Adrenal gland (tissue), 12 donors: ENCODE measurements around the gene KCNA10. TPM values are rescaled to one million over a fixed set of nuclear protein-coding genes. Genes with fewer than 3 reads are reported as not detected.

Source experiments
- DNase-seq, 7 donors: peaks; one replicate each; pipeline ENCODE4 v3.0.0-alpha.2; 2019 to 2020
- H3K27ac ChIP-seq, 5 donors: fragments of 200-600 bp; sonication (generic) in 4 of 5; 1 replicate in 3 of 5; 2 replicates in 2 of 5; pipeline versions ENCODE4 v1.5.1 to v1.8.0; 2016 to 2020; ENCODE audit warnings: mild to moderate bottlenecking in 1 of 5
- H3K27me3 ChIP-seq: fragments of 200-600 bp; 2 replicates; pipeline ENCODE4 v1.8.0; 2021
- H3K36me3 ChIP-seq, 2 donors: fragments of 200-600 bp; replicated peaks in 1 of 2; 1 replicate in 1 of 2; 2 replicates in 1 of 2; pipeline versions ENCODE4 v1.5.1 to v1.8.0; 2018 to 2022
- H3K4me1 ChIP-seq, 2 donors: fragments of 200-600 bp; replicated peaks in 1 of 2; 1 replicate in 1 of 2; 2 replicates in 1 of 2; pipeline versions ENCODE4 v1.5.1 to v1.8.0; 2018 to 2021
- H3K4me3 ChIP-seq, 4 donors: fragments of 200-600 bp; sonication (generic) in 3 of 4; one replicate each; pipeline ENCODE4 v1.5.1; 2016 to 2018
- H3K9me3 ChIP-seq, 3 donors: fragments of 200-600 bp; sonication (generic) in 1 of 3; replicated peaks in 1 of 3; 1 replicate in 2 of 3; 2 replicates in 1 of 3; pipeline versions ENCODE4 v1.5.1 to v1.8.0; 2016 to 2021
- CTCF ChIP-seq, 6 experiments: fragments of 450-650 bp in 4 of 6; fragments of 200-600 bp in 2 of 6; sonication (generic) in 1 of 6; IDR thresholded peaks; 1 replicate in 5 of 6; 2 replicates in 1 of 6; pipeline versions ENCODE4 v1.5.1 to v1.8.0; 2016 to 2021; ENCODE audit warnings: antibody characterized with exemption in 6 of 6, mild to moderate bottlenecking in 2 of 6, moderate library complexity in 1 of 6
- POLR2A ChIP-seq, 2 donors: fragments of 450-650 bp; IDR thresholded peaks; one replicate each; pipeline ENCODE4 v1.6.1; 2017; ENCODE audit warnings: antibody characterized with exemption in 2 of 2, mild to moderate bottlenecking in 2 of 2, moderate library complexity in 1 of 2
- WGBS, 4 donors: extraction: QIAGEN DNeasy Blood & Tissue Kit in 2 of 4; methylation state at CpG; one replicate each; pipeline versions ENCODE4 v1.1.5 to v1.1.7; 2013 to 2017; 5-methylcytosine and 5-hydroxymethylcytosine counted together
- intact Hi-C, 2 donors: fragments of 100-400 bp; cut with DNase I; formaldehyde crosslinking; loops; one replicate each; pipeline versions ENCODE4 v1.14.1 to v1.15.0; 2022 to 2023
- polyA plus RNA-seq, 3 donors: library from polyadenylated mRNA; stranded (reverse); fragments of 200-250 nt in 2 of 3; fragments of 350-450 nt in 1 of 3; fragmentation: Illumina TruSeq in 1 of 3; extraction: RNeasy Lipid Tissue Mini Kit (QIAGEN cat#74804) in 1 of 3; gene quantifications; one replicate each; pipeline ENCODE4 v1.2.3, GENCODE V29; 2013 to 2014
- total RNA-seq, 9 donors: library from RNA; depleted of rRNA in 4 of 9; stranded (reverse); fragments of >200 nt in 4 of 9; fragments of 120-200 nt in 1 of 9; fragmentation: NEBNext Ultra II Directional in 1 of 9; extraction: Animal tissue kit (Norgen Biotek cat#: 25700) in 1 of 9; gene quantifications; one replicate each; pipeline versions ENCODE4 v1.1.0 to v1.2.4, GENCODE V29; 2013 to 2023
- donor health status: healthy with polysubstance abuse.
- donor health status: Bipolar disorder and iron deficiency.
- donor health status: DM: yes; HTN: yes; CAD: no.
- donor health status: DM: no; HTN: no; CAD: no.
- donor health status: DM: no; HTN: no; CAD: no.
- donor health status: DM: yes; HTN: yes; CAD: no.

Gene KCNA10
- total and polyA plus RNA-seq, 12 donors, result not detected

GRCh38 chr1:110475362-110476027 is 43.5 kb downstream of the KCNA10 start:
- Histone ChIP-seq H3K4me3 (no peak overlapping the region), H3K27me3 (no peaks in the 10 kb centered on the region), H3K4me1 (peaks cover 7 to 8% of the 10 kb centered on the region in 2 donors), H3K27ac (no peak overlapping the region), H3K36me3 (no peaks in the 10 kb centered on the region), H3K9me3 (no peaks in the 10 kb centered on the region)
- TF ChIP-seq CTCF (IDR thresholded peaks at IDR 0.05), result no peak
- TF ChIP-seq POLR2A (IDR thresholded peaks at IDR 0.05), result no peak
- no peak for DNase-seq
- WGBS, 4 donors, result 88 to 99% (median 94%) methylated on average over 5 of the region's 5 CpGs
- intact Hi-C loops, result no loop called here

GRCh38 chr1:110474444-110474843 is 44.5 kb downstream of the KCNA10 start:
- Histone ChIP-seq H3K27ac (no peak overlapping the region), H3K27me3 (no peaks in the 10 kb centered on the region), H3K4me3 (no peak overlapping the region), H3K4me1 (peaks cover 7 to 8% of the 10 kb centered on the region in 2 donors), H3K36me3 (no peaks in the 10 kb centered on the region), H3K9me3 (no peaks in the 10 kb centered on the region)
- TF ChIP-seq POLR2A (IDR thresholded peaks at IDR 0.05) (no peak), CTCF (IDR thresholded peaks at IDR 0.05) (no peak)
- DNase-seq, result no peak
- intact Hi-C loops, result no loop called here
- 92 to 100% (median 94%) methylated on average over 6 of the region's 6 CpGs for WGBS, 4 donors

GRCh38 chr1:110472546-110472945 is 46.4 kb downstream of the KCNA10 start:
- 76 to 85% (median 81%) methylated on average over 5 to 10 of the region's 10 CpGs for WGBS, 4 donors

GRCh38 chr1:110471131-110471530 is 47.8 kb downstream of the KCNA10 start:
- no peaks in the 10 kb centered on the region for H3K4me1 ChIP-seq
- no peaks in the 10 kb centered on the region for H3K27me3 ChIP-seq
- WGBS, 4 donors, result 62 to 73% (median 62%) methylated on average over 3 of the region's 3 CpGs
- no peak for DNase-seq
- intact Hi-C loops, result no loop called here
- H3K36me3 ChIP-seq, result no peaks in the 10 kb centered on the region
- no peak overlapping the region for H3K27ac ChIP-seq
- no peaks in the 10 kb centered on the region for H3K9me3 ChIP-seq
- H3K4me3 ChIP-seq, result no peak overlapping the region
- no peak for TF ChIP-seq POLR2A (IDR thresholded peaks at IDR 0.05)
- TF ChIP-seq CTCF (IDR thresholded peaks at IDR 0.05), result no peak

More at GRCh38 chr1:110472546-110472945, 46.4 kb downstream of the KCNA10 start:
- DNase-seq, result no peak
- no peak overlapping the region for H3K27ac ChIP-seq
- H3K4me1 ChIP-seq, result peaks cover 7 to 8% of the 10 kb centered on the region in 2 donors
- intact Hi-C loops, result no loop called here
- TF ChIP-seq POLR2A (IDR thresholded peaks at IDR 0.05) (no peak), CTCF (IDR thresholded peaks at IDR 0.05) (no peak)
- H3K9me3 ChIP-seq, result no peaks in the 10 kb centered on the region
- H3K4me3 ChIP-seq, result no peak overlapping the region
- H3K27me3 ChIP-seq, result no peaks in the 10 kb centered on the region
- H3K36me3 ChIP-seq, result no peaks in the 10 kb centered on the region

Other genes with a start within 250 kb of the KCNA10 start
- 10 to 100 TPM; 18.2 to 35.1 (median 23.3) TPM for gene RBM15, start 179.8 kb downstream of the KCNA10 start, total RNA-seq
- 1 to 10 TPM; 2.3 to 9.9 (median 4.4) TPM for gene RBM15, start 179.8 kb downstream of the KCNA10 start, polyA plus RNA-seq
- gene SLC16A4, start 128.1 kb downstream of the KCNA10 start, total RNA-seq, result 10 to 100 TPM in 3 of 9 donors, 1 to 10 TPM in 6; 1.1 to 15.7 (median 4.8) TPM
- 1 to 10 TPM; 2.8 to 4.7 (median 3.2) TPM for gene SLC16A4, start 128.1 kb downstream of the KCNA10 start, polyA plus RNA-seq
- 100 to 1,000 TPM in 7 of 9 donors, 10 to 100 TPM in 2; 81.3 to 152 (median 121) TPM for gene LAMTOR5, start 111.5 kb downstream of the KCNA10 start, total RNA-seq
- gene LAMTOR5, start 111.5 kb downstream of the KCNA10 start, polyA plus RNA-seq, result 100 to 1,000 TPM; 211 to 299 (median 217) TPM
- gene PROK1, start 68.0 kb downstream of the KCNA10 start, total RNA-seq, result 10 to 100 TPM in 1 of 9 donors, 1 to 10 TPM in 6, under 1 TPM in 1, not detected in 1; 0.76 to 12.9 (median 6.4) TPM
- 1 to 10 TPM; 4.0 to 6.2 (median 4.8) TPM for gene PROK1, start 68.0 kb downstream of the KCNA10 start, polyA plus RNA-seq
- gene KCNA2, start 87.2 kb upstream of the KCNA10 start, total RNA-seq, result 10 to 100 TPM in 1 of 9 donors, 1 to 10 TPM in 2, under 1 TPM in 5, not detected in 1; 0.06 to 16.9 (median 0.45) TPM
- gene KCNA2, start 87.2 kb upstream of the KCNA10 start, polyA plus RNA-seq, result under 1 TPM; 0.08 to 0.38 (median 0.10) TPM
- 1 to 10 TPM in 3 of 9 donors, under 1 TPM in 6; 0.12 to 1.9 (median 0.83) TPM for gene KCNA3, start 155.8 kb upstream of the KCNA10 start, total RNA-seq
- gene KCNA3, start 155.8 kb upstream of the KCNA10 start, polyA plus RNA-seq, result under 1 TPM; 0.07 to 0.38 (median 0.16) TPM